Iris pigment epithelial cell (primary cell): ENCODE results near the gene CDKN1C.

ENCODE experiments used
- DNase-seq: peaks from one replicate; pipeline ENCODE4 v3.0.0-alpha.2; 2011; ENCODE audit warnings: low read depth

Gene CDKN1C

GRCh38 chr11:2846470-2846869 lies 39.1 kb downstream of the CDKN1C start:
- no peak for DNase-seq

DNA sequence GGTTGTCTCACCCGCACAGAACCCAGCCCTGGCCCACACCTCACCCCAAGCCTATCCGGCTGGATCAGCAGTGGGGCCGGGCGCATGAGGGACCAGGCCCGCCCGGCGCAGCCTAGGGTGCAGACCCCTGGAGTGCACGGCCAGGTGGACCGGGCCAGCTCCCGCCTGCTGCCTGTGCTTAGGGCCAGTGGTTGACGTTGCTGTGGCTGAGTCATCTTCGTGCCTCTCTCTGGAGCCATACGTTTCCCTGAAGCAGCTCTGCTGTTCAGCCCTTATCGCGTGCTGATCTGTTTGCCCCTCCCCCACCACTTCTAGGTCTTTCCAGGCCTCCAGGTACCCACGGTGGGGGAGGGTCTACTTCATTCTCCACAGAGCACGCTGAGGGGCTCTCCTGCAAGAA lies 39.5 kb downstream of the CDKN1C start:
- DNase-seq, result peak; percentile 38

GRCh38 chr11:2844996-2845395 lies 40.6 kb downstream of the CDKN1C start:
- DNase-seq, result no peak

DNA sequence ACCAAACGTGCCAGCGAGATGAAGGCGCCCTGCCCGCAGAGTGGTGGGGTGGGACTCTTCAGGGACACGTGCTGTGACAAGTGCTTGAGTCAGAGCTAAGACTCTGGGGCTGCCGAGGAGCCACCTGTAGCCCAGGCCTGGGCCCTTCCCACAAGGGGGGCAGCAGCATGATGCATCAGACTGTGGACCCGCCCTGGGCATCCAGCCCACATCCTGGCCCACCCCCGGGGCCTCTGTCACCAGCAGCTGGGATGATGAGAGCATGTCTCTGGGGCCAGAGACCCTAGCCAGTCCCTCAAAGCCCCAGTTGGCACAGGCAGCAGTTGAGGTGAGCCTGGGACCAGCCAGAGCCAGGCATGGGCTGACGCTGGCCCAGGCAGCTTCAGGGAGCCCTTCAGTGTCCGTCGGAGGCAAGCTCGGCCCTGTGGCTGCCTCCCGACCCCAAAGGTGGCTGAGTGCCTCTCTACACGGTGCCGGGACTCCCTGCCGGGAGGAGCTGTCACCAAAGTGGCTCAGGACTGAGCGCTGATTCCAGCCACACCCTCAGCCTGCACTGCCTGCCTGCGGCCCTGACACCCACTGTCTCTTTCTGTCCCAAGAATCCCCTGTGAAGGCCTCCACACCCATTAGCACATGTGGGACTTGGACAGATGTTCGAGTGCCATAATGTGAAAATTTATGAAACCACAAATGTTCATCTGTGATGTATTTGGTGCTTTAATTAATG lies 41.3 kb downstream of the CDKN1C start:
- DNase-seq, result no peak

- no peak for DNase-seq
These were observed 42.0 kb downstream of the CDKN1C start for GRCh38 chr11:2843551-2843950.

- DNase-seq, result no peak
These were observed 42.7 kb downstream of the CDKN1C start for GRCh38 chr11:2842876-2843275.

- DNase-seq, result no peak
These were observed 44.0 kb downstream of the CDKN1C start for GRCh38 chr11:2841411-2842190.

DNA sequence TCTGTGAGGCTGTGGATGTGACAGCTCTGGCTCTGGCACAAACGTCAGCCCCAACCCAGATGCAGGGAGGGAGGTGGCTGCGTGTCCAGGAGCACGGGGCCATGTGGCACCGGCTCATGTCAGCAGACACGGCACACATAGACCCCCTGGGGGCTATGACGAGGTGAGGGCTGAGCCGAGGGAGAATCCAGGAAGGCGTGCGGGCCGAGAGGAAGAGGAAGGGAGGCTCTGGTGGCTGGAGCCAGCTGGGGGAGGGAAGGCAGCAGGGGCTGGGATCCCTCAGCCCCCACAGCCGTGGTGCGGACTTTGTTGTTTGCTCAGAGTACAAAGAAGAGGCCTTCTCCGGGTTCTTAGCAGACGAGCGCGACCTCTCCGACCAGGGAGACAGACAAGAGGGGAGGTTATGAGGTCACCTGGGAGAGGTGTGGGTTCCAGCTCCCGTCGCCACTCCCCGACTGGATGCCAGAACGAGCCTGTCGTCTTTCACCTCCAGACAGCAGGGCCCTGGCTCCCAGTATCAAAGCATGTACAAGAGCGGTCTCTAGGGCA lies 46.1 kb downstream of the CDKN1C start:
- no peak for DNase-seq

GRCh38 chr11:2838676-2839294 lies 46.8 kb downstream of the CDKN1C start:
- DNase-seq, result no peak

GRCh38 chr11:2838091-2838490 lies 47.5 kb downstream of the CDKN1C start:
- DNase-seq, result no peak

DNA sequence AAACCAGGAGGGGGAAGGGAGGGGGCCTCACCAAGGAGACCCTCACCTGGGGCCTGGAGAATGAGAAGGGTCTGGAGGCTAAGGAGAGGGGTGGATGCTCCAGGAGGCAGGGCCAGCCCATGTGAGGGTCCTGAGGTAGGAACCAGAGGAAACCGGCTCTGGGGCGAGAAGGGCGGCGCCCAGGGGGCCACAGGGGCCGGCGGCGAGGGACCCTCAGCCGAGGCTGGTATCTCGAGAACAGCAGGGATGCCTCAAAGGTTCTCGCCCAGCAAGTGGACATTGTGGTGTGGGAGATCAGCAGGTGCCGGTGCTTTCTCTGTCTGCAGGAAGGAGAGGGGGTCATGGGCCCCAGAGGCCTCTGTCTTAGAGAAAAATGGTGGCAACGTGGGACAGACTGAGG lies 47.9 kb downstream of the CDKN1C start:
- DNase-seq, result no peak

DNA sequence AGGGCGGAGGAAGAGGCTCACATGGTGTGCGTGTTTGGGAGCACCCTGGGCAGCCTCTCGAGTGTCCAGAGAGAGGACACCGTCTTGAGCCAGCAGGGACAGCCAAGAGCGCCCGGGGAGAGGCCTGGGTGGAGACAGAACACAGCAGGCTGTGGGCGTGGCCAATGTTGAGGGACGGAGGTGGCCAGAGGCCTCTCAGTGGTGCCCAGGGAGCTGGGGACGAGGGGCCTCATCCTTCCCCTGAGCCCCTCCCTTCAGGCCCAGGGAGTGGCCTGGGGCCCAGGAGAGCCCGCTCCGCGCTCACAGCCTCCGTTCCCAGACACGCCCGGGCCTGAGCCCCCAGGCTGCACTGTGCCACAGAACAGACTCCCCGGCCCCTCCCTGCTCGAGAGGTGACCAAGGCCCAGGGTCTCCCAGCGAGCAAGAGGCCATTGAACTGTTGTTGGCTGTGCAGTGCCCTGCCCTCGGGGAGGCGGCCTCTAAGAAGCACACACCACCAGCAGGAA lies 48.4 kb downstream of the CDKN1C start:
- peak; percentile 33 for DNase-seq

GRCh38 chr11:2836315-2837095 lies 49.1 kb downstream of the CDKN1C start:
- no peak for DNase-seq

- no peak for DNase-seq
These were observed 49.8 kb downstream of the CDKN1C start for GRCh38 chr11:2835751-2836150.

DNA sequence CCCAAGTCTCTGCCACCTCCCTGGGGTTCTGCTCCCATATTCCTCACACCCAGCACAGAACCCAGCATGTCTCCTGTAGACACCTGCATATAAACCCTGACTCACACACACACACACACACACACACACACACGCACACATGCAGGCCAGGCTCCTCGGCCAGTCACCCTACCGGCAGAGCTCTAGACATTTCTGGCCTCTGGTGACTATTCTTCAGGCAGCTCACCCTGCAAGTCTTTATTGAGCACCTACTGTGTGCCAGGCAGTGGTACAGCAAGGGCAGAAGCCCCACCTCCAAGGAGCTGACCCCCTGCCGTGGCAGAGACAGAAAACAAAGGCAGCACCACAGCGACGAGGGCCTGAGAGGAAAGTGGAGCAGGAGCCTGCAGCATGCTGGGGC lies 50.3 kb downstream of the CDKN1C start:
- no peak for DNase-seq

DNA sequence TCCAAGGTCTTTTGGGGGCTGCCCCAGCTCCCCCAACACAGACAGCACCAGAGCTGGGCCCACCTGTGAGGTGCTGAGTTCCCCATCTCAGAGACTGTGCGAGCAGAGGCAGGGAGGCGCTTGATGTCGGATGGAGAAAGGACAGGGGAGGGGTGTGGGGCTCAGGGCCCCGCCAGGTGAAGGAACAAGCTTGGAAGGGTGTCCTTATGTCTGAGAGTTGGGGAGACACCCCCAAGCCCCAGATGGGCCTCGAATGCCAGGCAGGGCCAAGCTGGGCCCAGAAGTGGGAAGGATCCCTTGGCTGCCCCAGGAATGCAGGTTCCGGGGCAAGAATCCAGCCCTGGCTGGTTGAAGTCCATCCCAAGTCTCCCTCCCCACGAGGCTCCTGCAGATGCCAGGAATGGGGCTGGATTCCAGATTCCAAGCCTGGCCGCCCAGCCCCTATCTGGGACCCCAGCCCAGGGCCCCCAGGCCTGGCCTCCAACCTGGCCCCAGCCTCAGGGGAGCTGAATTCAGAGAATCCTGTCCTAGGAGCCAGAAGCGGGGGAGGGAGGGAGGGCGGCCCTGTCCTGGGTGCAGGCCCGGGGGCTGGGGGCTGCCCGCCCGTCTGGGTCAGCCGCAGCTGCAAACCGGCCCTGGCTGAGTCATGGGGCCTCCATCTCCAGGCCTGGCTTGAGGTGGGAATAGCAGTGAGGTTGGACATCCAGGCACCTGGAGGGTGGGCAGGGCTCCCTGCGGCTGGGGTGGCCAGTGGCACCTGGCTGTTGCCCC lies 50.9 kb downstream of the CDKN1C start:
- DNase-seq, result no peak

DNA sequence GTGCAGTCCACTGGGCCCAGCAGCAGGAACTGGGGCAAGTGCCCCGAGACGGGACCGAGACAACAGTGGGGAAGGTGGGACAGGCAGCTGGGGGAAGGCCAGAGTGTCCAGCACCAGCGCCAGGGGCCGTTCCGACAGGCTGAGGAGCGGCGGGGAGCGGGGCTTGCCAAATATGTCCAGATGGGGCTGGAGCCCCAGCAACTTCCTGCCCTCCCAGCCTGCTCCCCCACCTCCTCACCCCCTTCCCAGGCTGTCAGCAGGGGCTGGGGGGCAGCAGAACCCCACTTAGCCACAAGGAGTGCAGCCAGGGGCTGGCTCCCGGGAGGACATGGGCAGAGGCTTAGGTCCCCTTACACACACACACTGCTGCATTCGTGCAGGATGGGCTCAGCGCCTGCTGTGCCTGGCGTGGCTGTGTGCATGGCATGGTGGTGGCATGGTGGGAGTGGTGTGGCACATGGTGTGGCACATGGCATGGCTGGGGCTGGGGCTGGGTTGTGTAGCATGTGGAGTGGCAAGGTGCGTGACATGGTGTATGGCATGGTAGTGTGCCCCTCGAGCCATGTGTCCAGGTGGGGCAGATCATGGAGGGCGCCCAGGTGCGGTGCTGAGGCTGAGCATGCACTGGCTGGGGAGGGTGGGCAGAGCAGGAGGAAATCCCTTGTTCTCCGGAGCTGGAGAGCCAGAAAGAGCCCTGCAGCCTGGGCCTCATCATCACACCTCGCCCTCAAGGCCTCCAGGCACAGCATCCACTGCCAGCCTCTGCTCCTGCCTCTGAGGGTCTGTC lies 51.7 kb downstream of the CDKN1C start:
- no peak for DNase-seq
